ENCODE measurements around the gene PDCD1.

The PDCD1 gene

GRCh38 chr2:241857041-241857541 is 1.6 kb downstream of the PDCD1 start:
- DNase-seq (ENCODE audit: extremely low spot score): no peak
- no peak for TF ChIP-seq CTCF (IDR thresholded peaks at IDR 0.05; ENCODE audit: control extremely low read depth, extremely low read depth, low read depth, missing control alignments)
- POLR2A ChIA-PET: interaction anchor here (1.3 kb wide), 1 partner anchor 13 kb away, joined by 5 read pairs; no protein-coding TSS in a partner anchor
- CTCF ChIA-PET: interaction anchor here (1.7 to 1.8 kb wide), 2 partner anchors 16 to 22 kb away, joined by 4 to 6 read pairs; no protein-coding TSS in a partner anchor

- DNase-seq (ENCODE audit: extremely low spot score): no peak
- ChIA-PET CTCF (interaction anchor here (0.8 to 1.8 kb wide), 4 partner anchors 12 to 23 kb away, joined by 3 to 6 read pairs (median 4); no protein-coding TSS in a partner anchor), POLR2A (interaction anchor here (1.3 kb wide), 1 partner anchor 12 kb away, joined by 5 read pairs; no protein-coding TSS in a partner anchor)
- TF ChIP-seq CTCF (IDR thresholded peaks at IDR 0.05; ENCODE audit: control extremely low read depth, extremely low read depth, low read depth, missing control alignments): no peak
Observed at GRCh38 chr2:241855888-241856422, 2.7 kb downstream of the PDCD1 start.

GRCh38 chr2:241855245-241855887 is 3.3 kb downstream of the PDCD1 start:
- ChIA-PET POLR2A (interaction anchor here (0.6 to 1.3 kb wide), 2 partner anchors 11 to 13 kb away, joined by 4 to 5 read pairs; no protein-coding TSS in a partner anchor), CTCF (interaction anchor here (0.8 to 1.9 kb wide), 4 partner anchors 12 to 24 kb away, joined by 3 to 6 read pairs (median 4); no protein-coding TSS in a partner anchor)
- no peak for DNase-seq (ENCODE audit: extremely low spot score)
- no peak for TF ChIP-seq CTCF (IDR thresholded peaks at IDR 0.05; ENCODE audit: control extremely low read depth, extremely low read depth, low read depth, missing control alignments)

- no peak for TF ChIP-seq CTCF (IDR thresholded peaks at IDR 0.05; ENCODE audit: control extremely low read depth, extremely low read depth, low read depth, missing control alignments)
- ChIA-PET CTCF (interaction anchor here (1.9 kb wide), 1 partner anchor 24 kb away, joined by 4 read pairs; no protein-coding TSS in a partner anchor), POLR2A (interaction anchor here (0.6 to 0.7 kb wide), 2 partner anchors 13 to 148 kb away, joined by 4 to 5 read pairs; no protein-coding TSS in a partner anchor)
- no peak for DNase-seq (ENCODE audit: extremely low spot score)
Observed at GRCh38 chr2:241854342-241855244, 4.1 kb downstream of the PDCD1 start.

GRCh38 chr2:241853651-241854341 is 4.9 kb downstream of the PDCD1 start:
- ChIA-PET CTCF (interaction anchor here (1.9 kb wide), 1 partner anchor 25 kb away, joined by 4 read pairs; no protein-coding TSS in a partner anchor), POLR2A (no interaction called here)
- DNase-seq (ENCODE audit: extremely low spot score): peak; percentile 19
- no peak for TF ChIP-seq CTCF (IDR thresholded peaks at IDR 0.05; ENCODE audit: control extremely low read depth, extremely low read depth, low read depth, missing control alignments)

Data from GM10248 (cell line).